Nephron (organoid): Measurements from ENCODE around the gene RNF44.

ENCODE experiments used
- H3K27ac Mint-ChIP-seq, 3 experiments: 2 replicates each; pipeline ENCODE4 v1.8.0; 2020; ENCODE audit warnings: mixed read lengths in 3 of 3, mild to moderate bottlenecking in 2 of 3, moderate library complexity in 1 of 3
- H3K27me3 Mint-ChIP-seq: 2 replicates; pipeline ENCODE4 v1.8.0; 2021; ENCODE audit warnings: low read depth, mild to moderate bottlenecking, moderate library complexity, mixed read lengths
- H3K36me3 Mint-ChIP-seq: 2 replicates; pipeline ENCODE4 v1.8.0; 2020; ENCODE audit warnings: low read depth, mixed read lengths
- H3K4me1 Mint-ChIP-seq: 2 replicates; pipeline ENCODE4 v1.8.0; 2020; ENCODE audit warnings: mixed read lengths
- H3K4me3 Mint-ChIP-seq, 3 experiments: 2 replicates each; pipeline ENCODE4 v1.8.0; 2020; ENCODE audit warnings: mild to moderate bottlenecking in 3 of 3, mixed read lengths in 3 of 3, moderate library complexity in 2 of 3
- H3K9me3 Mint-ChIP-seq: 2 replicates; pipeline ENCODE4 v1.8.0; 2020; ENCODE audit warnings: mixed read lengths
- CTCF ChIP-seq, 3 experiments: fragments of 200-600 bp; sonication (generic); IDR thresholded peaks; one replicate each; pipeline ENCODE4 v1.5.0; 2021; ENCODE audit warnings: antibody characterized with exemption in 3 of 3; ENCODE audit not compliant: unreplicated experiment in 3 of 3

The RNF44 gene

GRCh38 chr5:176519810-176520720 lies 17.1 kb downstream of the RNF44 start:
- H3K9me3 Mint-ChIP-seq: no peaks in the 10 kb centered on the region
- no peaks in the 10 kb centered on the region for H3K27me3 Mint-ChIP-seq
- no peak for TF ChIP-seq CTCF (IDR thresholded peaks at IDR 0.05; ENCODE audit: unreplicated experiment in 3 of 3)
- no peak overlapping the region for H3K4me3 Mint-ChIP-seq
- no peaks in the 10 kb centered on the region for H3K4me1 Mint-ChIP-seq
- H3K36me3 Mint-ChIP-seq: no peaks in the 10 kb centered on the region
- H3K27ac Mint-ChIP-seq: no peak overlapping the region

GRCh38 chr5:176517053-176517661 lies 20.0 kb downstream of the RNF44 start:
- no peaks in the 10 kb centered on the region for H3K27me3 Mint-ChIP-seq
- no peaks in the 10 kb centered on the region for H3K36me3 Mint-ChIP-seq
- TF ChIP-seq CTCF (IDR thresholded peaks at IDR 0.05; ENCODE audit: unreplicated experiment in 3 of 3): no peak
- H3K27ac Mint-ChIP-seq: no peak overlapping the region
- no peaks in the 10 kb centered on the region for H3K4me1 Mint-ChIP-seq
- H3K9me3 Mint-ChIP-seq: no peaks in the 10 kb centered on the region
- H3K4me3 Mint-ChIP-seq: no peak overlapping the region

GRCh38 chr5:176515396-176515795 lies 21.8 kb downstream of the RNF44 start:
- no peaks in the 10 kb centered on the region for H3K27me3 Mint-ChIP-seq
- no peaks in the 10 kb centered on the region for H3K4me1 Mint-ChIP-seq
- no peaks in the 10 kb centered on the region for H3K9me3 Mint-ChIP-seq
- H3K4me3 Mint-ChIP-seq: no peak overlapping the region
- TF ChIP-seq CTCF (IDR thresholded peaks at IDR 0.05; ENCODE audit: unreplicated experiment in 3 of 3): no peak
- no peak overlapping the region for H3K27ac Mint-ChIP-seq
- no peaks in the 10 kb centered on the region for H3K36me3 Mint-ChIP-seq

- Mint-ChIP-seq H3K9me3 (no peaks in the 10 kb centered on the region), H3K4me1 (no peaks in the 10 kb centered on the region), H3K36me3 (peaks cover 7% of the 10 kb centered on the region), H3K4me3 (no peak overlapping the region), H3K27me3 (no peaks in the 10 kb centered on the region), H3K27ac (no peak overlapping the region)
- TF ChIP-seq CTCF (IDR thresholded peaks at IDR 0.05; ENCODE audit: unreplicated experiment in 3 of 3): no peak
Measured at GRCh38 chr5:176514244-176514950, 22.8 kb downstream of the RNF44 start.

GRCh38 chr5:176513788-176514187 lies 23.4 kb downstream of the RNF44 start:
- TF ChIP-seq CTCF (IDR thresholded peaks at IDR 0.05; ENCODE audit: unreplicated experiment in 3 of 3): no peak
- no peak overlapping the region for H3K4me3 Mint-ChIP-seq
- no peak overlapping the region for H3K27ac Mint-ChIP-seq
- H3K4me1 Mint-ChIP-seq: no peaks in the 10 kb centered on the region
- no peaks in the 10 kb centered on the region for H3K9me3 Mint-ChIP-seq
- peaks cover 13% of the 10 kb centered on the region for H3K36me3 Mint-ChIP-seq
- no peaks in the 10 kb centered on the region for H3K27me3 Mint-ChIP-seq
